ENCODE data around the gene SLC25A6.

DNA sequence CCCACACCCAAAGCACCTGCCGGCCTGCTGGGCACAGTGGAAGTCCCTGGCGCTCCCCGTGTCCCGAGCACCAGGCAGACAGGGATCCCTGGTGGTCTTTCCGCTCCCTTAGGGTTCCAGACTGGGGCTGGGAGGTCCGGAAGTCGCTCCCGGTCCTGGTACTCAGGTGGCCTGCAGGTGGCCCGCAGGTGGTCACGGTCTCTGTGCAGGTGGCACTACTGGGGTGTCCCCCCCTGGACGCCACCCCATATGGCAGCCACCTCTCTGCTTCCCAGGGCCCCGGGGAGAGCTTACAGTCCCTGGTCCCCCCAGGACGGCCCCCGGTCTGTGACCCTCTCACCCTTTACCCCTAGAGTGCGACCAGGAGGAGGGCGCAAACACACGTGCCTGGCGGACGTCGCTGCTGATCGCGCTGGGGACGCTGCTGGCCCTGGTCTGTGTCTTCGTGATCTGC is 13.6 kb downstream of the SLC25A6 start:
- TF ChIP-seq, protein P1, sequence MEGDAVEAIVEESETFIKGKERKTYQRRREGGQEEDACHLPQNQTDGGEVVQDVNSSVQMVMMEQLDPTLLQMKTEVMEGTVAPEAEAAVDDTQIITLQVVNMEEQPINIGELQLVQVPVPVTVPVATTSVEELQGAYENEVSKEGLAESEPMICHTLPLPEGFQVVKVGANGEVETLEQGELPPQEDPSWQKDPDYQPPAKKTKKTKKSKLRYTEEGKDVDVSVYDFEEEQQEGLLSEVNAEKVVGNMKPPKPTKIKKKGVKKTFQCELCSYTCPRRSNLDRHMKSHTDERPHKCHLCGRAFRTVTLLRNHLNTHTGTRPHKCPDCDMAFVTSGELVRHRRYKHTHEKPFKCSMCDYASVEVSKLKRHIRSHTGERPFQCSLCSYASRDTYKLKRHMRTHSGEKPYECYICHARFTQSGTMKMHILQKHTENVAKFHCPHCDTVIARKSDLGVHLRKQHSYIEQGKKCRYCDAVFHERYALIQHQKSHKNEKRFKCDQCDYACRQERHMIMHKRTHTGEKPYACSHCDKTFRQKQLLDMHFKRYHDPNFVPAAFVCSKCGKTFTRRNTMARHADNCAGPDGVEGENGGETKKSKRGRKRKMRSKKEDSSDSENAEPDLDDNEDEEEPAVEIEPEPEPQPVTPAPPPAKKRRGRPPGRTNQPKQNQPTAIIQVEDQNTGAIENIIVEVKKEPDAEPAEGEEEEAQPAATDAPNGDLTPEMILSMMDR (IDR thresholded peaks at IDR 0.05; ENCODE audit: insufficient read depth, low read depth, low read length), result no peak
- TF ChIP-seq EZH2 (IDR thresholded peaks at IDR 0.05; ENCODE audit: insufficient read depth, low read length), result no peak
